Uterus (tissue), 4 donors: ENCODE data around the gene RFC5. TPM values are rescaled to one million over a fixed set of nuclear protein-coding genes. Genes with fewer than 3 reads are reported as not detected.
"Not testable (repeated sequence)": the region's sequence is repeated elsewhere in the genome, so short reads cannot be mapped to it uniquely, and the experiment has no call there.

Source experiments
- DNase-seq, 2 donors: peaks; one replicate each; pipeline ENCODE4 v3.0.0-alpha.2; 2019 to 2020
- H3K27ac ChIP-seq, 2 donors: fragments of 200-600 bp; sonication (generic); 1 replicate in 1 of 2; 2 replicates in 1 of 2; pipeline ENCODE4 v1.5.1; 2016 to 2018
- H3K27me3 ChIP-seq, 2 donors: fragments of 200-600 bp; sonication (generic); one replicate each; pipeline ENCODE4 v1.5.1; 2018 to 2019; ENCODE audit warnings: control low read depth in 1 of 2
- H3K36me3 ChIP-seq, 2 donors: fragments of 200-600 bp; sonication (generic); one replicate each; pipeline ENCODE4 v1.5.1; 2019; ENCODE audit warnings: control low read depth in 1 of 2
- H3K4me1 ChIP-seq, 2 donors: fragments of 200-600 bp; sonication (generic); one replicate each; pipeline ENCODE4 v1.5.1; 2018 to 2019; ENCODE audit warnings: control low read depth in 1 of 2
- H3K4me3 ChIP-seq, 2 donors: fragments of 200-600 bp; sonication (generic); 1 replicate in 1 of 2; 2 replicates in 1 of 2; pipeline ENCODE4 v1.5.1; 2018 to 2019; ENCODE audit warnings: mild to moderate bottlenecking in 1 of 2
- H3K9me3 ChIP-seq, 2 donors: fragments of 200-600 bp; sonication (generic); one replicate each; pipeline ENCODE4 v1.5.1; 2019; ENCODE audit warnings: control low read depth in 1 of 2
- CTCF ChIP-seq, 4 experiments: fragments of 200-600 bp in 2 of 4; fragments of 450-650 bp in 2 of 4; sonication (generic) in 2 of 4; IDR thresholded peaks; one replicate each; pipeline ENCODE4 v1.5.1; 2016 to 2019; ENCODE audit warnings: antibody characterized with exemption in 4 of 4, mild to moderate bottlenecking in 2 of 4, moderate library complexity in 1 of 4
- POLR2A ChIP-seq, 2 donors: fragments of 450-650 bp; IDR thresholded peaks; one replicate each; pipeline ENCODE4 v1.6.1; 2016; ENCODE audit warnings: antibody characterized with exemption in 2 of 2, mild to moderate bottlenecking in 1 of 2, moderate library complexity in 1 of 2
- intact Hi-C: fragments of 100-400 bp; cut with DNase I; formaldehyde crosslinking; loops from one replicate; pipeline ENCODE4 v1.15.1; 2023; ENCODE audit warnings: low total_unique reads
- total RNA-seq, 4 donors: library from RNA; depleted of rRNA in 3 of 4; stranded (reverse); fragments of >200 nt in 3 of 4; gene quantifications; one replicate each; pipeline versions ENCODE4 v1.1.0 to v1.2.4, GENCODE V29; 2014 to 2023
- donor health status: DM: yes; HTN: yes; CAD: no.

RFC5 gene
- total RNA-seq, 4 donors from 2014 or later = 4.6 to 24.7 (median 14.0) TPM

DNA sequence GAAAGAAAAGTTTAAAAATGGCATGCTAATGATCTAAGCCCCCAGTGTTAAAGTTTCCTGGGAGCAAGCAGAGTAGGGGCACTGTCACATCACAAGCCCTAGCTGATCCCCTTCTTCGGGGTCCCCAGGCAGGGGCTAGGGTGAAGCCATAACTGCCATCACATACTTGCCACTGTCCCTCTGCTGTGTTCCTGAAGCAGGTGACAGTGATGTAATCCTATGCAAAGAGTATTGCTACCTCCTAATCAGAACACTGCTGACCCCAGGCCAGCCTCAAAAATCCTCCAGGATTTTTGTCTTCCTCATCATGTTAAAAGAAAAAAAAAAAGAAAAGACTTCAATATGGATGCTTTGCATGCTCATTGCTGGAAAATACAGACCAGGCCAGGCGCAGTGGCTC, 1.2 kb upstream of the RFC5 start:
- Histone ChIP-seq H3K4me3 (no peak overlapping the region), H3K4me1 (peaks cover 0 to 6% of the 10 kb centered on the region in 2 donors), H3K27ac (no peak overlapping the region), H3K9me3 (no peaks in the 10 kb centered on the region), H3K36me3 (no peaks in the 10 kb centered on the region), H3K27me3 (no peaks in the 10 kb centered on the region)
- TF ChIP-seq POLR2A (IDR thresholded peaks at IDR 0.05) (no peak), CTCF (IDR thresholded peaks at IDR 0.05) (no peak)
- intact Hi-C loops = no loop called here
- DNase-seq = no peak

GRCh38 chr12:118015944-118016343, 559 bp upstream of the RFC5 start:
- Histone ChIP-seq H3K36me3 (no peaks in the 10 kb centered on the region), H3K4me1 (peaks cover 0 to 6% of the 10 kb centered on the region in 2 donors), H3K27ac (peak overlapping the region in 1 of 2 donors; percentile 41), H3K4me3 (peak overlapping the region; percentile 66 to 96), H3K9me3 (no peaks in the 10 kb centered on the region), H3K27me3 (no peaks in the 10 kb centered on the region)
- no peak for TF ChIP-seq POLR2A (IDR thresholded peaks at IDR 0.05)
- no peak for TF ChIP-seq CTCF (IDR thresholded peaks at IDR 0.05)
- no peak for DNase-seq
- intact Hi-C loops = no loop called here

GRCh38 chr12:118017926-118018325, 1.4 kb downstream of the RFC5 start:
- Histone ChIP-seq H3K36me3 (no peaks in the 10 kb centered on the region), H3K27ac (no peak overlapping the region), H3K9me3 (no peaks in the 10 kb centered on the region), H3K4me1 (peaks cover 0 to 6% of the 10 kb centered on the region in 2 donors), H3K4me3 (no peak overlapping the region), H3K27me3 (no peaks in the 10 kb centered on the region)
- intact Hi-C loops = no loop called here
- no peak for DNase-seq
- no peak for TF ChIP-seq CTCF (IDR thresholded peaks at IDR 0.05)
- TF ChIP-seq POLR2A (IDR thresholded peaks at IDR 0.05) = no peak

- H3K27me3 ChIP-seq = no peaks in the 10 kb centered on the region
- intact Hi-C loops = no loop called here
- no peak overlapping the region for H3K4me3 ChIP-seq
- peaks cover 0 to 6% of the 10 kb centered on the region in 2 donors for H3K4me1 ChIP-seq
- H3K9me3 ChIP-seq = no peaks in the 10 kb centered on the region
- no peak for DNase-seq
- no peaks in the 10 kb centered on the region for H3K36me3 ChIP-seq
- H3K27ac ChIP-seq = no peak overlapping the region
- TF ChIP-seq POLR2A (IDR thresholded peaks at IDR 0.05) (no peak), CTCF (IDR thresholded peaks at IDR 0.05) (no peak)
Measured at GRCh38 chr12:118020036-118020435, 3.5 kb downstream of the RFC5 start.

- H3K27me3 ChIP-seq, H3K9me3 ChIP-seq, DNase-seq, H3K27ac ChIP-seq, H3K36me3 ChIP-seq, intact Hi-C loops, H3K4me1 ChIP-seq, H3K4me3 ChIP-seq: not testable (repeated sequence)
Measured at GRCh38 chr12:118022097-118022727, 5.7 kb downstream of the RFC5 start.

DNA sequence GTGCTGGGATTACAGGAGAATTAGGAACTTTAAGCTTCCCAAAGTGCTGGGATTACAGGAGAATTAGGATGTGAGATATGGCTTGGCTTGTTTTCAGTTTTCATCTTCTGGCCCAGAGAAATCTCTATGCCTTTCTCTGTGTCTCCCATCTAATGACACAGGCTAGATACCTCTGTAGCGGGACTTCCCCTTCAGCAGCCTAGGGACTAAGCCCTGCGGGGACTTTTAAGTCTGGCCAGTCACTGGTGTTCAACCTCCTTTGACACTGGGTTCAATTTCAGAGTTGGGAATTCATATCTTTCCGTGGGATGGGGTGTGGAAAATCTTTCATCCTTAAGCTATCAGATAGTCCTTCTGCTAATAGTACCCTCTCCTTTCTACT, 6.2 kb downstream of the RFC5 start:
- intact Hi-C loops = no loop called here
- Histone ChIP-seq H3K27me3 (no peaks in the 10 kb centered on the region), H3K4me1 (peaks cover 0 to 3% of the 10 kb centered on the region in 2 donors), H3K4me3 (no peak overlapping the region), H3K9me3 (no peaks in the 10 kb centered on the region), H3K36me3 (no peaks in the 10 kb centered on the region), H3K27ac (no peak overlapping the region)
- TF ChIP-seq POLR2A (IDR thresholded peaks at IDR 0.05) = no peak
- TF ChIP-seq CTCF (IDR thresholded peaks at IDR 0.05) = no peak
- no peak for DNase-seq
